Measurements from ENCODE around the gene MPPED2.

The MPPED2 gene

DNA sequence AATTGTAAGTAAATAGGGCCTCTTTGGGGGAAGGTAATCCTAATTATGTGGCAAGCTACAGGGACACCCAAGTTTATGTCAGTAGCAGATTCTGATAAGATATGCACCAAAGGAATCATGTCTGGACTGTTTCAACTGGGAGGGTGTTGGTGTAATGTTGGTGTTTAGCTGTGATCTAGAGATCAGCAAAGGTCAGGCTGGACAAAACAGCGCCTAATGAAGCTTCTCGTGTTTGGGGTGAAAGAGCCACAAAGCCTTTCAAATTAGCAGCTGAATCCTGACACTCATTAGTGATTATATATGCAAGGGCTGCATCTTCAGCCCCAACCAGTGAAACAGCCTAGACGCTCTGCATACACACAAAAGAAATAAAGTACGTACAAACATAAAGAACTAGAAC is 106.3 kb downstream of the MPPED2 start:
- TF ChIP-seq, protein P1, sequence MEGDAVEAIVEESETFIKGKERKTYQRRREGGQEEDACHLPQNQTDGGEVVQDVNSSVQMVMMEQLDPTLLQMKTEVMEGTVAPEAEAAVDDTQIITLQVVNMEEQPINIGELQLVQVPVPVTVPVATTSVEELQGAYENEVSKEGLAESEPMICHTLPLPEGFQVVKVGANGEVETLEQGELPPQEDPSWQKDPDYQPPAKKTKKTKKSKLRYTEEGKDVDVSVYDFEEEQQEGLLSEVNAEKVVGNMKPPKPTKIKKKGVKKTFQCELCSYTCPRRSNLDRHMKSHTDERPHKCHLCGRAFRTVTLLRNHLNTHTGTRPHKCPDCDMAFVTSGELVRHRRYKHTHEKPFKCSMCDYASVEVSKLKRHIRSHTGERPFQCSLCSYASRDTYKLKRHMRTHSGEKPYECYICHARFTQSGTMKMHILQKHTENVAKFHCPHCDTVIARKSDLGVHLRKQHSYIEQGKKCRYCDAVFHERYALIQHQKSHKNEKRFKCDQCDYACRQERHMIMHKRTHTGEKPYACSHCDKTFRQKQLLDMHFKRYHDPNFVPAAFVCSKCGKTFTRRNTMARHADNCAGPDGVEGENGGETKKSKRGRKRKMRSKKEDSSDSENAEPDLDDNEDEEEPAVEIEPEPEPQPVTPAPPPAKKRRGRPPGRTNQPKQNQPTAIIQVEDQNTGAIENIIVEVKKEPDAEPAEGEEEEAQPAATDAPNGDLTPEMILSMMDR (conservative IDR thresholded peaks at IDR 0.05; ENCODE audit: control insufficient read depth, insufficient read depth, low read depth, low read length), result no peak
- H3K4me3 ChIP-seq (ENCODE audit: control insufficient read depth, low read depth, low read length), result no peak overlapping the region
- DNase-seq (ENCODE audit: low read depth), result no peak

DNA sequence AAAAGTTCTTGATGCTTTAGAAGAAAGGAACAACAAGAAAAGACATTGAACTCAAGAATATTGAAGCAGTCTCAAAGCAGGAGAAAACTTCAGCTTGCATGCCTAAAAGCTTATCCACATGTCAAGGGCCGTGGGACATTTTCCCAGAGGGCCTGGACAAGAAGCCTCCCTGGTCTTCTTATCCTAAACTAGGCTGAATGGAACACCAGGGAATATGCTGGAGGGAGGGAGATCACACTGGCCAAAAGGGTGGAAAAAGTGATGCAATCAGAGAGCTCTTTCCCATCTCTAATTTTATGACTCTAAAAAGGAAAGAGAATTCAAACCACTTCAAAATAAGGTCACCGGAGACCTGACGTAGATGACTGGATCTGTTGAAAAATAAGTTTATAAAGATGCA is 107.2 kb downstream of the MPPED2 start:
- DNase-seq (ENCODE audit: low read depth), result no peak
- TF ChIP-seq, protein P1 (conservative IDR thresholded peaks at IDR 0.05; ENCODE audit: control insufficient read depth, insufficient read depth, low read depth, low read length), result no peak
- no peak overlapping the region for H3K4me3 ChIP-seq (ENCODE audit: control insufficient read depth, low read depth, low read length)

DNA sequence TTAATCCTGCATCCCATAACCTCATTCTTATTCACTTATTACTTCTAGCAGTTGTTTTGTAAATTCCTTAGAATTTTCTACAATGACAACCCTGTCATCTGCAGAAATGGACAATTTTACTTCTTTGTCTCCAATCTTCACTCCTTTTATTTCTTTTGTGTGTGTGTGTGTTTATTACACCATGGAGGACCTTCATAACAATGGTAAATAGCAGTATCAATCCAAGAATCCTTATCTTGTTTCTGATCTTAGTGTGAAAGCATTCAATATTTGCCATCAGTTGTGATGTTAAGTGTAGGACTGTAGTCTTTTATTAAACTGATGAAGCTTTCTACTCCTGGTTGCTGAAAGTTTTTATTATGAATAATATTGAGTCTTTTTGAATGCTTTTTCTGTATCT is 109.1 kb downstream of the MPPED2 start:
- H3K4me3 ChIP-seq (ENCODE audit: control insufficient read depth, low read depth, low read length), result no peak overlapping the region
- no peak for DNase-seq (ENCODE audit: low read depth)
- TF ChIP-seq, protein P1 (conservative IDR thresholded peaks at IDR 0.05; ENCODE audit: control insufficient read depth, insufficient read depth, low read depth, low read length), result no peak

DNA sequence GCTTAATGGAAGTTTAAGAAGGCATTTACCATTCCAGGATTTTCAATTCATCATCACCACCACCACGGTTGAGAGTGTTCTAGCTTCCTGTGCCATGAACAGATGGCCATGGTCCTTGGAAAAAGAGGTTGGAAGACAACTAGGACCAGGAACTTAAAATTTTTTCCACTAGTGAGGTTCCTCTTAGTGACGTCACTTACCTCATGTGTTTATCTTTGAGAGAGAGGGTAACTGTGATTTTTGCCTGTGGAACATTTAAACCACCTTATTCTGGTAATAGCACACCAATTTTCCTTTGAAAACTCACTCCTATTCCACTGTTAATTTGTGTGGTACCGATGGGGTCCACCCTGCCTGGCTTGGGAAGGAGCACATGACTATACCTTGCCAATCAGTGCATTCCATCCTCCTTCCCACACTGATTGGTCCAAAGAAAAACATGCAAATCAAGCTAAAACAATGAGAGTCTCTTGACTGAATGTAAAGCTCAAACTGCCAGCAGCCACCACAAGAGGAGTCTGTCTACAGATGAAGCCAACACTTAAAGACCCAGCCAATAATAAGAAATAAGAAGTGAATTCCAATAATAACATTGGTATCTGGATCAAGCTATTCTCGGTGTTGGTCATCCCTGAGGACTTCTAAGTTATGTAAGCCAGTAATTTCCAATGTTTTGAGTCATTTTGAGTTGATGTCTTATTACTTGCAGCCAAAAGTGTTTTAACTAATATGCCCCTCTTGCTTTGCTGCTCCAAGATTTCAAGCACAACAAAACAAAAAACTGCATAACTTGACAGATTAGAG is 111.8 kb downstream of the MPPED2 start:
- no peak for DNase-seq (ENCODE audit: low read depth)
- H3K4me3 ChIP-seq (ENCODE audit: control insufficient read depth, low read depth, low read length), result no peak overlapping the region
- TF ChIP-seq, protein P1 (conservative IDR thresholded peaks at IDR 0.05; ENCODE audit: control insufficient read depth, insufficient read depth, low read depth, low read length), result no peak

DNA sequence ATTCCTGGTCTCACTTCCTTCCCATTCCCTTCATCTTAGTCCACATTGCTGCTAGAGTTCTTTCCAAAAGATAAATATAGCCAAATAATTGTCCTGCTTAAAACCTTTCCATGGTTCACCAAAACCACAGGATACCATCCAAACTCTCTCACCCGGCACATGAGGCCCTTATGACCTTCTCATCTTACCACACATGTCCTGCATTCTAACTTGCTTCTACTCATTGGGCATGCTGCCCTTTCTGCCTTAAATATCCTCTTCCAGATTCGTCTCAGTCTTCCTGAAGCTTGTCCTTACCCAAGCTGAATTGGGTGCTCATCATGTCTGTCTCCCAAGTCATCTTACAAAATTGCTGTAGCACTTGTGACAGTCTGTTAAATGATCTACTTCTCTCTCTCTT is 114.9 kb downstream of the MPPED2 start:
- TF ChIP-seq, protein P1 (conservative IDR thresholded peaks at IDR 0.05; ENCODE audit: control insufficient read depth, insufficient read depth, low read depth, low read length), result no peak
- DNase-seq (ENCODE audit: low read depth), result no peak
- no peak overlapping the region for H3K4me3 ChIP-seq (ENCODE audit: control insufficient read depth, low read depth, low read length)

DNA sequence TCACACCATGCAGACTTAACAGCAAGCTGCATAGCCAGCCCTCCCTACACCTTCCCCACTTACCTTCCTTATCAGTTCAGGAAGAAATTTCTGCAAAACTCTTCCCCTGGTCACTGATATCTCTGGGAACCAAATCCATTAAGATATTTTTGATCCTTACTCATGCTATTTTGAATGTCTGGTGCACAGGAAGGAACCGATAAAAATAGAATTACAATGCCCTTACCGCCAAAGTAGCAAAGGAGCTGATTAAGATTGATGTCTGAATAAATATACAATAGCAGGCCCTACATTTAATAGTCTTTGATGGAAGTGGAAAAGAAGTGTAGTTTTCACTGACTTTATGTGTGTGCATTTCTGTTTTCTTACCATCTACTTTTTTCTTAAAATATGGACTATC is 117.3 kb downstream of the MPPED2 start:
- TF ChIP-seq, protein P1 (conservative IDR thresholded peaks at IDR 0.05; ENCODE audit: control insufficient read depth, insufficient read depth, low read depth, low read length), result no peak
- DNase-seq (ENCODE audit: low read depth), result no peak
- no peak overlapping the region for H3K4me3 ChIP-seq (ENCODE audit: control insufficient read depth, low read depth, low read length)
